SKM-1 treated with dmso at 0.1 percent for 144 hours (cell line): Measurements from ENCODE around the gene SPOCK1.

ENCODE experiments used
- DNase-seq: peaks from one replicate; lab custom pipeline; 2025; ENCODE audit not compliant: unreplicated experiment; lab: John Stamatoyannopoulos, UW

The SPOCK1 gene

DNA sequence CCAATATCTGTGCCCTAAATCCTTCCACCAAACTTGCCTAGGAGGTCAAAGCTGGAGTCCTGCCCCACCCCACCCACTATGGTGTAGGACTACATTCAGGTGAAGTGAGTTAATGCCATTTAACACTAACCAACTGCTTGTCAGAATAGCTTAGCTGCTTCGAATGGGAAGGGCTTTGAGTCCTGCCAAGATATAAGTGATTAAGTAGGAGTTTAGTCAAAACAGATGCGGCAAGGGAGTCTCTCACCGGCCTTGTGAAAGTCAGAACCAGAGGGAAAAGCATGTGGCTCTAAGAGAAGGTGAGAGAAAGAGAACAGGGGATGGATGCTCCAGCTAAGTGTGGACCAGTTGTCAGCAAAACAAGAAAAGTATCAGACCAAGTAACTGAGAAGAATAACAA, 132.6 kb downstream of the SPOCK1 start:
- DNase-seq = no peak

DNA sequence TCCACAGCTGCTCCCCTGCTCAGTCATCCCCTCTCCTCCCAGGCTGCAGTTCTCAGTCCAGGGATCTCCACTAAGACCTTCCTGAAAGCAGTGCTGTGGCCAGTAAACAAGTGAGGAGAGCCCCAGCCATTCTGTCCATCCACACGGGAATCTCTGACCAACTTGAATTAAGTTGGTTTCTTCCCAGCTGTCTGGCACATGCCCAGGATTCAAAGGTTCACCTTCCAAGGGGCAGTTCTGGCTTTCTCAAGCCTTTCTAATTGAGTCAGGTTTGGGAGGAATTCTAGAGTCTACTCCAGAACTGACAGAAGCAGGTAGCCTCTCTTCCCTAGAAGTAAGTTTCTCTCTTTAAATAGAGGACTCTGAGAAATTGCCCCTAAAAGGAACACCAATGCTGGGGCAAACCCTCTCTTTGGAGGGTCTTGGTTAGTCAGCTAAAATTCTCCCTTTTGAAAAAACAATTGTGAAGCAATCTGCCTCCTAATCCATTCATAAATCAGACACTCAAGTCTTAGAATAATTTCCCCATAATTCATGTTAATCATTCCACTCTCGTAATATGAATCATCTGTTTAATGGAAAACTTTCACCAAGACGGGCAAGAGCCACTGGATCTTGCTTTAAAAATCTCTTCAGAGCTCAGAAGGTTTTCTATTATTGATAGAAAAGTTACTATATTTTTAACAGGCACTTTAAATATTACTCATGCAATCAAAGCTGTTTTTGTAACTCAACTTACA, 133.8 kb downstream of the SPOCK1 start:
- DNase-seq = no peak

DNA sequence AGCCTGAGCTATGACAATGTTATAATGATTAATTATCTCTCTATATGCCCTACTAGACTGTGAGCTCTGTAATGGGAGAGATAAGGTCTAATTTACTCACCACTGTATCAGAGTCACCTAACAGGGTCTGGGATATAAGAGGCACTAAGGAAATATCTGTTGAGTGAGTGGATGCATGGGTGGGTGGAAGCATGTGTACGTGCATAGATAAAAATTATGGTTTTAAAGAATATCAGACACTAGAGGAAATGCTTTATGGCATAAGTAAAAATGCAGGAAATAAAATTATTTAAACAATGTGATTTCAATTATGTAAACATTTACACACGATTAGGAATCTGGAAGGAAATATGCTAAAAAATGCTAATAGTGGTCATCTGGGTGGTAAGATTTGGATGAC, 137.8 kb downstream of the SPOCK1 start:
- no peak for DNase-seq

- no peak for DNase-seq
Measured at GRCh38 chr5:137360607-137361006, 138.5 kb downstream of the SPOCK1 start.

GRCh38 chr5:137359941-137360340, 139.2 kb downstream of the SPOCK1 start:
- DNase-seq = no peak

DNA sequence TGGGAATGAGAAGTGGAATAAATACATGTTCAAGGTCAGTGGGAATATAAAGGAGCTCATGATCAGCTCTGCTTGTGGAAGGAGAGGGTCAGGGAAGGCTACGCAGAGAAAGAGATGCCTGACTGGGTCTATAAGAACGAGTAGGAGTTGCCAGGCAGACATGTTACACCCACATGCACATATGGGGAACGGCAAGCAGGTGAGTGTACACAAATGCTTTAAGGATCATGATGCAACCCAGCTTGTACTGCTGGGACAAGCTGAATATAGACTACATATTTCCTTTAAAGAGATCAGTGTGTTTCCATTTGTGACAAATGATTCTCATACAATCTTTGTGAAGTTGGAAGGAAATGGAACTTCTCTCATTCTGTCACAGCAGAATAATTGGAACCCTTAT, 141.7 kb downstream of the SPOCK1 start:
- no peak for DNase-seq

DNA sequence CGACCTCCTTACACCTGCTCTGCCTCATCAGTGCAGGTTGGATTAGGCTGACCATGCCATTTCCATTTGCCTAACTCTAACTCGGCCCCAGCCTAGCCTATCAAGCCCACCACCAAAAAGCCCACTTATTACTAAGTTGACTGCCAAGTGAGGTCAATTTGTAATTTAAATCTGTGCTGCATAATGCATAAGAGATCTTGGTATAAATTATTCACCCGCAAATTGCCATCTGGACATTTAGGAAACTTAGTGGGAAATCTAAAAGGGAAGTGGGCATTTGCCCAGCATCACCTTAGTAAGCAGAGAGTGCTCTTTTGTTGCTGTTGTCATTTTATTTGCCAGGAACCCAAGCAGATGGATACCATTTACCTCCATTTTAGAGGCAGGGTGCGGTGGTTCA, 143.0 kb downstream of the SPOCK1 start:
- no peak for DNase-seq

GRCh38 chr5:137355708-137356107, 143.4 kb downstream of the SPOCK1 start:
- no peak for DNase-seq

DNA sequence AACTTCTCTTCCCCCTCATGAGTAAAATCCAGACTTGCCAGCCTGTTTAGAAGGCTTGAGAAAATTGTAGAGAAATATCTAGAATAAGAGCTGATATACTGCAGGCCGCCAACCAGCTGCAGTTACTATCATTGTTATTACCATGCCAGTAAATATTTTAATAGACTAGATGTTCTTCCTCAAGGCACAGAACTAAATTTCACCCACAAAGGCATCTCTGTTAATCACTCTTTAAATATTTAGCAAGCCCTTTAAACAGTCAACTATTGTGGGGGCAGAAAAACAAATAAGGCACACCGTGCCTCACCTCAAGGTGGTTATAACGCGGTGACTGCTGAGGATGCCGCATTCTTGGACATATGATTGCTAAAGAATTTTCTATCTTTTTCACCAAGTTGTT, 147.0 kb downstream of the SPOCK1 start:
- DNase-seq = no peak

- DNase-seq = no peak
Measured at GRCh38 chr5:137350791-137351190, 148.3 kb downstream of the SPOCK1 start.

DNA sequence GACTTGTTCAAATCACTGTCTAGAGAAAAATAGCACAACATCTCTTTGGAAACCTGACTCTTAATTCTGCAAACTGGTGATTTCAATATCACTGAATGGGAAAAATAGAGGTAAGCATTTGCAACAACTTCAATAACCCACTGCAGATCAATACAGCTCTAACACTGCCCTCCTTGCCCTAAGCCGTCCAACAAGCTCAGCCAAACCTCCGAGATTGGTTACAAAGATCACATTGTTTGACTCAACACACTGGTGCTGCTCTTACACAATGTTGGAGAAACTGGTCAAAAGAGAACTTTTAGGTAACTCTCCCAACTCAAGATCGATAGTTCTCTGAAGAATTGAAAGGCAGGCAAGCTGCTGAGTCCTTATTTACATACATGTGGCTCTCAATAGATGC, 150.4 kb downstream of the SPOCK1 start:
- DNase-seq = no peak

DNA sequence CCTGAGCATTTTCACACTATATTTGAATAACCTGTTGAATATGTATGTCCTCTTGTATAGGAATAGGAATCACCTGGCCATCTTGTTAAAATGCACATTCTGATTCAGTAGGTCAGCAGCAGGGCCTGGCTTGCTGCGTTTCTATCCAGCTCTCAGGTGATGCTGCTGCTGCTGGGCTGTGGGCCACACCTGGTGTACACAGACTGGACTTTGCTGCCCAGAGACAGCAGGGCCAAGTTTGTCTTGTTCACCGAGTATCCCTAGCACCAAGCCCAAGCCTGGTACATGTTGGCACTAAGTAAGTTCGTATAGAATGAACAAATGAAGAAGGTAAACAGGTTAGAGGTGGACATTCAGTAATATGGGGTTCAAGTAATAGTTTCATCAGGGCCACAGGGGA, 151.3 kb downstream of the SPOCK1 start:
- no peak for DNase-seq

DNA sequence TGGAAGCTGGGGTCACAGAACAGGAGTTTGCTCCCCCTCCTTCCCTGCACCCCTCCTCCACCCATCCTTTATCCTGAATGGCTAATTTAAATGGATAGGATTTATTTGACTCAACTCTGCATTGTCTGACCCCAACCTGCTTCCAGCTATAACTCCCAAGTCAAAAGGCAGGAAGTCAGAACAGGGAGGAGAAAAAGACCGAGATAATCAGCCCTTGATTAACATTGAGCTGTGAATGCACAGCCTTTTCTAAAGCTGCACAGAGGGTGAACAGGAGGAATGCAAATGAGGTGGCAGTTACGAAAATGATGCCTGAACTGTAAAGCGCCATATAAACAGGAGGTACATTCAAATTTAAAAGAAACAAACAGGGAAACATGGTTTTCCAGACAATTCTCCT, 152.8 kb downstream of the SPOCK1 start:
- DNase-seq = no peak

DNA sequence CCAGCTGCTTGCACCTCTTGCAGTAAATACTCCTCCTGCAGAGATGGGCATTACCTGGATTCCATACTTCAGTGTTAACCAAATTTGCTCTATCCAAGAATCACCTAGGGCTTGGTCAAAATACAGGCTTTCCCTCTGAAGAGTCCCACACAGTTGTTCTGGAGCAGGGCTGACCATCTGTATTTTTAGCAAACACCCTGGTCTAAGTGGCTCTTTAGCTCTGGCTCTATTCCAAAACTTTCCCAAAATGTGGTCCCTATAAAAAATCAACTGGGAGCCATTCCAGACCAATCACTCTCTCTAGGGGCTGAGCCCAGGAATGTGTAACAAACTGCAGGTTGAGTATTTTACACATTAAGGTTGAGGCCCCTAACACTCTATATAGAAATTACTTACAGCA, 153.7 kb downstream of the SPOCK1 start:
- DNase-seq = no peak

- peak; percentile 42 for DNase-seq
Measured at GRCh38 chr5:137344723-137345322, 154.3 kb downstream of the SPOCK1 start.

DNA sequence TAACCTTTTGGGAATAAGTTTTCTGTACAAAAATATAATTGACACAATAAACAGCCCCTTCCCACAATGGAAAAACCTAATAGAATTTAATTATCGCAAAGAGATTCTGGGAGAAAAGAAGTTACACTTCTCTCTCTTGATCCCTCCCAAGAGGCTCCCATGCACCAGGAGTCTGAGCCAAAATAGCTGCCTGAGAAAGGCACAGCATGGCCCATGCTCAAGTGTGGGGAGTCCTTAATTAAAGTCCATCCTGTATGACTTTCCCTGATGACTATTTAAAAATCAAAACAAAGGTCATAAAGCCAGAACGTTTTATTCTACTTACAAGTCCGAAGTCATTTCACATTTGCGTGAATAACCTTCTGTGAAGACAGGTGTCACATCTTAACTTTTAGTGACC, 155.1 kb downstream of the SPOCK1 start:
- no peak for DNase-seq

DNA sequence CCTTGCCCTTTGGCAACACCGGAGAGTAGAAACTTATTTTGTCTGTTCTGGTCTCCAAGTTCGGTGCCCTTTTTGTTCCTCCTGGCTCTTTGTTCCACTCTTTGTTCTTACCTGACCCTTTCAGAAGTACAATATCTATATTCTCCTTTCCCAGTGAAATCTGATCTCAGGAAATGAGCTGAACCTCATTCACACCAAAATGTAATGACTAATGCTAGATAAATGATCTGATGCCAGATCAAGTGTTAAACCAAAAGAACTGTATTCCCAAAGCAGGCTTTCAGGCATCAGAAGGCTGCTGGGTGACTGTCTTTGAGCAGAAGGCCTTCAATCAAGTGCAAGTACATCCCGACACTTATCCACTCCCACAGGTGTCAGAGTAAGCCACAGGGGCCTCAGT, 156.4 kb downstream of the SPOCK1 start:
- DNase-seq = no peak

DNA sequence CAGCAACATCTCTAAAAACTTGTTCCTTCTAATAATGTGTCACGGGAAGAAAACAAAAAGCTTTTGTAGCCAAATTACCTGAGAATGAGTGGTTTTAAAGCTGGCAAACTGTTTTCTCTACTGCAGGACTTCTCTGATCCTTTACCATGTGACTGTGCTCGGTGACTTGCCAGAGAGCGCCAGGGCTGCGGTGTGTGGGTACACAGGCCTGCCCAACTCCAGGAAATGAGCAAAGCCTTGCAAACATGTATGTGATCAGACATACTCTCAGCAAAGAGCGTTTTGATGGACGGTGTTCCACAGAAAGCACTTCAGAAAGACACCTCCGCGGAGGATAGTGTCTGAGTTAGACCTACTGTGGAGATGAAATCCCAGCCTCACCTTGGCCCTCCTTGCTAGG, 157.3 kb downstream of the SPOCK1 start:
- no peak for DNase-seq

- no peak for DNase-seq
Measured at GRCh38 chr5:137340881-137341280, 158.2 kb downstream of the SPOCK1 start.

DNA sequence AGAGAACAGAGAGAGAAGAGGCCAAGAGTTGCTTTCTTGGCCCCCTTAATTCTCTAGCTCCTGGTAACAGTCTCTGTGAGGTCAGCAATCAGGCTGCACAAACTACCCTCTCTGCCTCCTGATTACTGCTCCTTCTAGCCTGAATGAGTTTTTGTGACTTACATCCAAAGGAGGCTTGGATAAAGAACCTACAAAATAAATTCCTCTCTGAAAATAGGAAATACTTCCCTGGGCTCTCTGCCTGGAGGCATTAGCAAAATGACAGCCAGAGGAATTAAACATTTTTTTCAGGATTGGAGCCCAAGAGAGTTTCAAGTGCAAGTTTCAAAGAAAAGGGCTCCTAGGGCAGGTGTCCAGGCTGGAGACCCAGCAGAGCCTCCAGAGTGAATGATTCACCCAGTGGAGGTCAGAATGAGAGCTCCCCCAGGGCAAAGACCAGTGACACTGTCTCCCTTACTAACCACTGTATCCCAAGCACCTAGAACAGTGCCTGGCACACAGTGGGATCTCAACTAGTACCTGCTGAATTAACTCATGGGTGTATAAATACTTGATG, 162.5 kb downstream of the SPOCK1 start:
- no peak for DNase-seq

- no peak for DNase-seq
Measured at GRCh38 chr5:137336161-137336560, 163.0 kb downstream of the SPOCK1 start.

DNA sequence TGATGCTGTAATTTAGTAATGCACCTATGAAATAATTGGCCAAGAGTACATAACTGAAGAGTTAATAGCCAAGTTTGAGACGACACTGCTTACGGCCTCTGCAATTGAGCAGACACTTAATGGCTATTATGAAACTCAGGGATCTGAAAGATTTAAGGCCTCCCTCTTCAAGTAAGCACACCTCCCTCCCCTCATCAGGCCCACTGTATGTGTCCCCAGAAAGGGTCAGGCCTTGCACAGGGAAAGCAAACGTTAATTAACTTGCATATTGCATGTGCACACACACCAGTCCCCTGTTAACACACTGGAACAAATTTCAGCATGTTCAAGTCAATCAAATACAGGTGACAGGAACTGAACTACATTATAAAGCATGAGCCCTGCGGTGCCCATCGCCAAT, 163.6 kb downstream of the SPOCK1 start:
- no peak for DNase-seq

GRCh38 chr5:137333928-137334327, 165.2 kb downstream of the SPOCK1 start:
- no peak for DNase-seq
